Esophagus mucosa (tissue), 1 donor: ENCODE data around the gene CFAP74. TPM values are rescaled to one million over a fixed set of nuclear protein-coding genes. Genes with fewer than 3 reads are reported as not detected.

Experiments
- ATAC-seq: fragments of 200-7000 bp; cut with Tn5 transposase; one replicate; pipeline ENCODE4 v1.9.1; 2020
- total RNA-seq: library from RNA; stranded (reverse); gene quantifications from one replicate; pipeline ENCODE4 v1.2.4, GENCODE V29; 2023
- donor health status: DM: yes; HTN: yes; CAD: no.

The CFAP74 gene
- total RNA-seq, 1 donor from 2014 or later, result not detected

DNA sequence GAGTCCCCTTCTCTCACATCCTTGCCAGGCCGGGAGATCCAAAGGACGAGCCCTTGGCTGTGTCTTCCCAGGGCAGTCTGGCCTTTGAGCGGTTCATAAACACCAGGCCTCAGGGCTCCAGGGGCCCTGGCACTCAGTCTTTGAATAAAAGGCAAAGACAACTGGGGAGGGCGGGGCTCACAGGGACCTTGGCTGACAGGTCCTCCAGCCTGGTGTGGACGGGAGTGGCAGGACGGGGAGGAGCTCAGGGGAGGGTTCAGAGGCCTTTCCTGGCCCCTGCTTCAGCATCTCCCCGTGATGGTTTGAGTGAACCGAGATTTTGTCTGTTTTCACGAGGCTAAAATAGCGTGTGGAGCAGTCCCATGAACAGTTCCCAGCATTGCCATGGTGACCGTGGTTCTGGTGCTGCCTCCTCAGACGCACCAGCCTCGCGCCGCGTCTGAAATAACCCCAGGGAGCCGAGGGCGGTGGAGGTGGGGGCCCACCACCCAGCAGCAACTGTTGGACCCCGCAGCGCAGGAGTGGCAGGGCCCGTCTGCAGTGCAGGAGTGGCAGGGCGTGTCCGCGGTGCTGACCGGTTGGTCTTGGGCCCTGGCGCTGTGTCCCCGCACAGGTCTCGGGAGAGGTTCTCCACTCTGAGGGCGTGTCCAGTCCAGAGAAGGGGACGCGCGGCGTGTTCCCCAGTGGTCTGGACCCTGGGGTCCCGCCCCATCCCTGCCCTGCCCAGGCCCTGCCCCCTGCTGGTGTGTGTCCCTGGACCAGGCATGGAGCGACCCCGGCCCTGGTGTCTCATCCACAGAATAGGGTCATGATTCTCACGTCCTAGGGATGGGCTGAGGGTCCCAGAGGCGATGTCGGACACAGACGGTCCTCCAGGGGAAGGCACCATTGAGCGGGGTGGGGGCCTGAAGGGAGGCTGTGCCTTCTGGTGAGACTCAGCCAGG lies 39.5 kb upstream of the CFAP74 start:
- peak; percentile 29 for ATAC-seq

DNA sequence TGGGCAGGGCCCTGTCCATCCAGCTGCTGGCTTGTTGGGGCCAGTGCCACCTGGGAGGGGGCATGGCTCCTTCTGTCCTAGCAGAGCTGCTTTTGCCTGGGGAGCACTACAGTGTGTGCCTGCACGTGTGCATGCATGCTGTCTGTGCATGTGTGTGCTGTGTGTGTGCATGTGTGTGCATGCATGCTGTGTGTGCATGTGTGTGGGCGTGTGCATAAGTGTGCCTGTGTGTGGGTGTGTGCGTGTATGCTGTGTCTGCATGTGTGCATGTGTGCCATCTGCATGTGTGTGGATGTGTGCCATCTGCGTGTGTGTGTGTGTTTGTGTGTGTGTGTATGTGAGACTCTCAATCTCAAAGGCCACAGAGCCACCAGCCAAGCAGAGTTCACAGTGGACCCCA lies 38.3 kb upstream of the CFAP74 start:
- ATAC-seq, result no peak

DNA sequence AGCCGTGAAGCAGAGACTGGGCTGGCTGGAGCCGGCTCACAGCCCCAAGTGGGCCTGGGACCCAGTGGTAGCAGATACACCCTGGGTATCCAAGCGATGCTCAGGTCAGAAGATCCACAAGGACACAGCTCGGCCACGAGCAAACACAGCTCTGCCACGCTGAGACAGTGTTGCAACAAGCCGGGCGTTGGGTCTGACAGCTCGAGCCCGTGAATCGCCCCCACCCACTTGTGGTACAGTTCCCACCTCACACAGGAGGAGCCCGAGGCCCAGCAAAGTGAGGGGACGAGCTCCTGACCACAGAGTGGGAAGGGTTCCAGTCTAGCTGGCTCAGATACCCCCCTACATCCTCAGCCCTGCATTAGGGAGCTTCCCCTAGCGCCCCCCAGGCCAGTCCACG lies 37.7 kb upstream of the CFAP74 start:
- no peak for ATAC-seq

DNA sequence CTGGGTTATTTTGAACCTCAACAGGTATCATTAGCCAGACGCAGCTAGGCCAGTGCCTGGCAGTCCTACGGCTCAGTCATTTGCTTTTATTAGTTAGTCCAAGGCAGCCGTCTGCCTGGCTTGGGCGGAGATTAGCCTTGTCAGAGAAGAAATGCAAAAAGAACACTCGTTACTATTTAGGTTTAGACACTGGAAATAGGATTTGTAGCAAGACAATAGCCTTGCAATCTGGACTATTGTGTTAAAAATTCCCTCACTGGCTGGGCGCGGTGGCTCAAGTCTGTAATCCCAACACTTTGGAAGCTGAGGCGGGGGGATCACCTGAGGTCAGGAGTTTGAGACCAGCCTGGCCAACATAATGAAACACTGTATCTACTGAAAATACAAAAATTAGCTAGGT lies 35.7 kb upstream of the CFAP74 start:
- ATAC-seq, result no peak

DNA sequence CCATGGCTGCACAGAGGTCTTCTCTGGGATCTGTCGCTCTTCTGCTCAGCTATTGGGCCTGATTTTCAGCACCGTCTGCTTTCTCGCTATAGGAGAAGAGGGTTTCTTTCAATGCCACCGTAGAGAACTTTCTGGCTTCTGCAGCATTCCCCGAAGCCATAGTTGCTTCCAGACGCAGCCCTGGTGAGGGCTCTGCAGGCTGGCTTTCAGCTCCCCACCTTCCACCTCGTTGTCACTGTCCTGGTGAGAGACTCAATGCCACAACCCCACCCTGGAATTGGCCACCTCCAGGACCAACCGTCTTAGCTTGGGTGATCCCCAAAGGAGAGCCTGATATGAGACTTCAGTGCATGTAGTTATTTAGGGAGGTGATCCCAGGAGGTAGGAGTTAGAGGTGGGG lies 34.6 kb upstream of the CFAP74 start:
- ATAC-seq, result no peak

DNA sequence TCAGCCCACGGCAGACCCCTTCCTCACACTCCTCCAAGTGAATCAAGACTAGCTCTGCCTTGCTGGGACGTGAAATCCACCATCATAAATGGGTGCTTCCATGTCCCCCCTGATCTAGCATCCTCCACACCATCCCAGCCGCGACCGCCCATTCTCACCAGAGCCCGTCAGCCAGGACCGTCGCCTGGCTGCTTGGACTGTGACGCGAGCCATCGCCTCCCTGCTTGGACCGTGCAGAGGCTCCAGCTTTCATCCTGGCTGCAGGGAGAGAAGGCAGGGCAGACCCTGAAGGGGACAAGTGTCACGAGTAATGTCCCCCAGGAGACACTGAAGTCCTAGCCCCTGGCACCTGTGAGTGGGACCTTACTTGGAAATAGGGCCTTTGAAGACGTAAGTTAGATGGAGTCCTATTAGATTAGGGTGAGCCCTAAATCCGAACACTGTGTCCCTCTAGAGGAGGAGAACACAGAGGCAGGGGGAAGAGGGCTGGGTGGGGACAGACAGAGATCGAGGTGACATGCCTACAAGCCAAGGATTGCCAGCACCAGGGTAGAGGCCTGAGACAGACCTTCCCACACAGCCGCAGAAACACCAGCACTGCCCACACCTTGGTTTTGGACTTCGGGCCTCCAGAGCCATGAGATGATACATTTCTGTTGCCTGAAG lies 33.9 kb upstream of the CFAP74 start:
- ATAC-seq, result no peak

DNA sequence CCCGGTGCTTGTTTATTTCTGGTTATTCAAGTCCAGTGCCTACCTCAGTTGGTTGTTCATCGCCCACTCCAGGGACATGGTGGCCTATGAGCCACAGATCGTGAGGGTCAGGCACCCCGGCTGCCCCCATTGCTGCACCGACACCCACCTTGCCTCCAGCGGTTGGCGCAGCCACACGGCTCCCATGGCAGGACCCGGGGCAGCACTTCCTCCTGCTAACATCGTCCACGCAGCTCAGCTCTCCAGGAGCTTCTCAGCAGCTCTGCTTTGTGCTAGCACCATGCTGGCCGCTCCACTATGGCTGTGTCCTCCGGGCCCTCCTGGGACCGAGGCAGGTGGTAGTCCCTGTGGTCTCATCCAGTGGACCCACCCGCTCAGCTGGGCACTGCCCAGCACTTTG lies 32.7 kb upstream of the CFAP74 start:
- ATAC-seq, result no peak

DNA sequence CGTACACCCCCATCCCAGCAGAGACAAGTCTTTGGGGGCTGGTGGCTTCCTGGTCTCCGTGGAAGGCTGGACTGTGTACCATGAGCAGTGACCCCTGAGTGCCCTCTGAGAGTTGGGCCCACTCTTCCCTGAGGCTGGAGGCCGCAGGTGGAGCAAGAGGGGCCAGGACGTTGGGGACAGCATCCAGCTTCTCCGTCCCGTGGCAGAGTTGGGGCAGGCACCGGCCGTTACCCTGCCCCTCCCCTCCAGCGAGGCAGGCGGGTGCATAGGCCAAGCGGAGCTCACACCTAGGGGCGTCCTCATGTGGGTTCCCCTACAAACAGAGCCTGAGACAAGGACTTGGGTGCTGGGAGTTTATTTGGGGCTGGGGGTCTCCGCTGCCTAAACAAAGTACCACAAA lies 29.6 kb upstream of the CFAP74 start:
- no peak for ATAC-seq

DNA sequence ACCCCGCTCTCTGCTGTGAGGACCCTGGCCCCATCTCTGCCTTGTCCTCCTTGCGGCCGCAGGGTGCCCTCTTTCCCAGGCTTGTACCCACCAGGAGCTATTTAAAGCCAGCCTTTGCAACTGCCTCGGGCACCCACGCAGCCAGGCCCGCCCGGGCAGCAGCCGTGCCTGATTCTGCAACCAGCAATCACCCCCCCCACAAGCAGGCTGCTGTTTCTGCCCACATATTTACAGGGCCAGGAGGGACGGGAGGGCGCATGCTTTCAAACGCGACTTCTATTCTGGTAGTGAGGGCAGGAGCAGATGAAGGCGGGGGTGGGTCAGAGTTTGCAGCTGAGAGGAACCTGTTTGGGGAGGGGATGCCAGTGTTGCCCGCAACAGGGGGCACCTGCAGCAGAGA lies 29.2 kb upstream of the CFAP74 start:
- ATAC-seq, result no peak

DNA sequence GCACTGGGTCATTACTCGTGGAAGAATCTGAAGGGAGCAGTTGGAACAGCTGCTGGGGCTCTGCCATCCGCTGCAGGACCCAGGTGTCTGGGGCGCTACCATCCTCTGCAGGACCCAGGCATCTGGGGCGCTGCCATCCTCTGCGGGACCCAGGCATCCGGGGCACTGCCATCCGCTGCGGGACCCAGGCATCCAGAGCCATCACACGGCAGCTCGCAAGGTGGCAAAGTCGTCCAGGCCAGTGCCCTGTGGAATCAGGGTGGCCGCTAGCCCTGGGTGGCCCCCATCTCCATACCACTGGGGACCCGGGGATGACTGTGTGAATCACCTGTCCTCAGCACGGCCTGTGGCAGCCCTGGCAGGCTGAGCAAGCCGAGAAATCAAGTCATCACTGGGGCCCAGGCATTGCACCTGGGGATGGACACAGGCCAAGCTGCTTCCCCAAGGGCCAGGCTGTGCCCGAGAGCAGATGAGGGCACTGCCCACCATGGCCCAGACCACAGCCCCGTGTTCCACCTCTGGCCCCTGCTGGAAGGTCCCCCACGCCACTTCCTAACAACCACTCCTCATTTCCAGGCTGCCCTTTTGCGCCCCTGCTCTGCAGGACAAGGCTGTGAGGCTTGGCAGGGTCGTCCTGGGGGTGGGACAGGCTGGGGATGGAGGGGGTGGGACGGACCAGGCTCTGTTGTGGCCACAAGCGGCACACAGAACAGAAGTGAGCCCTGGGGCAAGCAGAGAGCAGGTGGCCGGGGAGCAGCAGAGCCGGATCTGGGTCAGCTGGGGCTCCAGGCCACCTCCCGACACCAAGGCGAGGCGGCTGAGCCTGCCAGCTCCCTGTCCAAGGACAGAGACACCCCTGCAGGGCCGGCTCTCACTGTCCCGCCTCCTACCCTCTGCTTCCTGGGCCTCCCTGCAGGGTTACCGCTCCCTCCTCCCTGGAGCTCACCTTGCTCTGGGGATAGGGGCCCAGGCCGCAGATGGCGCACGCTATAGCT lies 28.3 kb upstream of the CFAP74 start:
- ATAC-seq, result peak; percentile 18

DNA sequence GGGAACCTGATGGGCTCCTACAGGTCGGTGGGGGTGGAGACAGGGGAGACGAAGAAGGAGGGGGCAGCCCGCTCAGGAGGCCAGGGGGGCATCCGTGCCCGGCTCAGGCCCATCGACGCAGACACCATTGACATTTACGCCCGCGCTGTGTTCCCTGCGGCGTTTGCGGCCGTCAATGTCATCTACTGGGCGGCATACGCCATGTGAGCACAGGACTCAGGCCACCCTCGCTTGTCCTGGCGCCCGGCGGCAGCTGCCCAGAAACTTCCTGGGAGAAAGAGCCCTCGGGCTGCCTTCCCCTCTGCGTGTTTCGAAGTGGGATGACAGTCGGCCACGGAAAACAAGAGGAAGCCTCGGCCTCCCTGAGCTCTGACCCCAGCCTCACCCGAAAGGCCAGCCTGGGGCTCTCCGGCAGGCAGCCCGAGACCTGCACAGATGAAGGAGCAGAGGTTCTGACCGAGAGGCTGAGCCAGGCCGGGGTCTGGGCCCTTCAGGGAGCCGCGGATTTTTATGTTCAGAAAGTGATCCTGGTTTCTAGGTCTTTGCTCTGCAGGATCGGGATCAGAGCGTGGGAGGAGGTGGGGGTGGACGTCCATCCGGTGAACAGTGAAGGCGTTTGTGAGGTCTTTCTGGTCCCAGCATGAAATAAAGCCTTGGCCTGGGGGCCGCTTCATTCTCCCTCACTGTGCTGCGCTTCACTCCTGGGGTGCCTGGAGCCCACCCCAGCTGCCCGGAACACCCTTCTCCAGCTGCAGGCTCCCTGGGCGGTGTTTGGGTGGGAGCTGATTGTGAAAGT lies 26.7 kb upstream of the CFAP74 start:
- ATAC-seq, result no peak

DNA sequence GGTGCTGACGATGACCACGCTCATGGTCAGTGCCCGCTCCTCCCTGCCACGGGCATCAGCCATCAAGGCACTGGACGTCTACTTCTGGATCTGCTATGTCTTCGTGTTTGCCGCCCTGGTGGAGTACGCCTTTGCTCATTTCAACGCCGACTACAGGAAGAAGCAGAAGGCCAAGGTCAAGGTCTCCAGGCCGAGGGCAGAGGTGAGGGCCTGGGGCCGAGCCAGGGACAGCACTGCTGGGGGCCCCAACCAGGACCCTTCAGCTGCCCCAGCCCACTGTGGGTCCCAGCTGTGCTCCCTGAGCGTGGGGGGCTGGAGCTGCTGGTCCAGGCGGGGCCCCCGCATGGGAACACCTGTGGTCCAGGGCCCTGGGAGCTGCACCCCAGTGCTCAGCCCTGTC lies 26.0 kb upstream of the CFAP74 start:
- no peak for ATAC-seq

DNA sequence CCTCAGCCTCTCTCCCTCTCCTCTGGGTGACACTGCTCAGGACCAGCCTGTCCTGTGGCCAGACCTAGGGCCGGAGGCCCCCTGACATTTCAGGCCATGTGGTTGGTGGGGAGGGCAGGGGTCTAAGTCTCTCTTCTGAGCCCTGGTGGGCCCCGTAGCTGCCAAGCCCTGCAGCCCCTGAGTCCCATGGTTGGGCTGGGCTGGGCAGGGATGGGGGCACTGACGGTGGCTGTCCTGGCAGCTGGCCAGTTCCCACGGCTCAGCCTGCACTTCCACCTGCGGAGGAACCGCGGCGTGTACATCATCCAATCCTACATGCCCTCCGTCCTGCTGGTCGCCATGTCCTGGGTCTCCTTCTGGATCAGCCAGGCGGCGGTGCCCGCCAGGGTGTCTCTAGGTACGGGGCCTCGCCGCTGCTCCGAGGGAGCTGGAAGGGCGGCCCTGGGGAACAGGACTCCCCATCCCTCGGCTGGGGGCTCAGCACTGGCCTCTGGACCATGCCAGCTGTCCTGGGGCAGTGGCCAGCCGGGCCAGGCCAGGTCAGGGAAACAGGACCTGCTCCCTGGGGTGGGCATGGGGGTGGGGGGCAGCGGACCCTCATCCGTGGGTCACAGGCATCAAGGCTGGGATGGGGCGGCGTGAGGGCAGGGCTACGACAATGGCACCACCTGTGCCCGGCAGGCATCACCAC lies 25.4 kb upstream of the CFAP74 start:
- ATAC-seq, result no peak

DNA sequence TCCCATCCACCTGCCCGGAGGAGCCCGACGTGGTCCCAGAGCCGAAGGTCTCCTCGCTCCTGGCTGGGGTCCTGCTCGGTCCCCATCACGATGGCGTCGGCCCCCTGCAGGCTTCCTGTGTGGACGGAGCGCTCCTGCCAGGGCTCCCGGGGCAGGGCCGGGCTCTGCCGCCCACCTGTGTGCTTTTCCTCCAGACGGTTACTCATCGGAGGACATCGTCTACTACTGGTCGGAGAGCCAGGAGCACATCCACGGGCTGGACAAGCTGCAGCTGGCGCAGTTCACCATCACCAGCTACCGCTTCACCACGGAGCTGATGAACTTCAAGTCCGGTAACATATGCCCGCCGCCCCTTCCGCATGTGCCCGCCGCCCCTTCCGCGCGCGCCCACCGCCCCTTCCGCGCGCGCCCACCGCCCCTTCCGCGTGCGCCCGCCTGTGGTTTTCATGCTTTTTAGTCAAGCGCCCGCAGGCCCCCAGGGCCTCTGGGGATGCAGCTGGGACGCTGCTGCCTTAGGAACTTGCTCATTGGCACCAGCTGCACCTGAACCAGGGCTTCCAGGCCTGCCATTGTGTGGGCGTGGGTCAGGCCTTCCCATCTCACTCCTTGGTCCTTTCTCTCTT lies 24.5 kb upstream of the CFAP74 start:
- no peak for ATAC-seq

DNA sequence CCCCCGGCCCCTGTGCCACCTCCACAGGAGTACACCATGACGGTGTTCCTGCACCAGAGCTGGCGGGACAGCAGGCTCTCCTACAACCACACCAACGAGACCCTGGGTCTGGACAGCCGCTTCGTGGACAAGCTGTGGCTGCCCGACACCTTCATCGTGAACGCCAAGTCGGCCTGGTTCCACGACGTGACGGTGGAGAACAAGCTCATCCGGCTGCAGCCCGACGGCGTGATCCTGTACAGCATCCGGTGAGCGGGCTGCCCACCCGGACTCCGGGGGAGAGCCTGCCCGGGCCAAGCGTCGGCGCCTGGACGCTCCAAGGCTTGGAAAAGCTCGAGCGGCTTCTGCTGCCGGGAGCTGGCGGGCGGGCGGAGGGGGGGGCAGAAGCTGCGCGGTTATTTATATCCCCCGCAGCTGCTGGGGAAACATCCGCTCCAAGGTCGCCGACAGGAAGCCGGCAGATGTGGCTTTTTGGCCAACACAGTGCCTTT lies 21.9 kb upstream of the CFAP74 start:
- no peak for ATAC-seq

DNA sequence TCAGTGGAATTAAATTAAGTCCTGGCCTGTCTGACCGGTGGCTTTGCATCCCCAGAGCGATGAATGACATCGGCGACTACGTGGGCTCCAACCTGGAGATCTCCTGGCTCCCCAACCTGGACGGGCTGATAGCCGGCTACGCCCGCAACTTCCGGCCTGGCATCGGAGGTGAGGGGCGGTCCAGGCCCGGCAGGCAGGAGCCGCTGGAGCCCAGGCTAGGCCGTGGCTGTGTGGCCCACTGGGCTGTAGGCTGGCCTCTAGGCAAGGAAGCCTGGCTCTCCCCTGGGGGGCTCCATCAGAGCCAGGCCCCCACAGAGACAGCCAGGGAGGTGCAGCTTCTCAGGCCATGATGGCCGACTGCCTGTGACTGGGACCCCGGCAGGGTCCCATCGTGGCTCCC lies 21.3 kb upstream of the CFAP74 start:
- no peak for ATAC-seq

DNA sequence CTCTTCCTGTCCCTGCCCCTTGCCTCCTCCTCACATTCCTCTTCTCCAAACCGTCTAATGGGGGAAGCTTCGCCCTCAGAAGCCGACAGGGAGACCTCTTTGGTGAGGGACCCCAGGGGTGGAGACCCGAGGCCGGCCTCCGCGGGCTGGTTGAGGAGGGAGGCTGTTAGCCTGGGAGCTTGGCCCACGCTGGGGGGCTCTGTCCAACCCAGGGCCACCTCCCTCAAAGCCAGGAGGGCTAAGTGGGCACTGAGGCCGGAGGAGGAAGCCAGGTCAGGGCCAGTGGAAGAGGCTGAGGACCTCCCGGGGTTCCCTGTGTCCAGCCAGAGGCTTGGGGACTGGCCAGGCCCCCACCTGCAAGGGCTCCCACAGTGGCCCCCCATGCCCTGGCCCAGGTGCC lies 20.9 kb upstream of the CFAP74 start:
- no peak for ATAC-seq

DNA sequence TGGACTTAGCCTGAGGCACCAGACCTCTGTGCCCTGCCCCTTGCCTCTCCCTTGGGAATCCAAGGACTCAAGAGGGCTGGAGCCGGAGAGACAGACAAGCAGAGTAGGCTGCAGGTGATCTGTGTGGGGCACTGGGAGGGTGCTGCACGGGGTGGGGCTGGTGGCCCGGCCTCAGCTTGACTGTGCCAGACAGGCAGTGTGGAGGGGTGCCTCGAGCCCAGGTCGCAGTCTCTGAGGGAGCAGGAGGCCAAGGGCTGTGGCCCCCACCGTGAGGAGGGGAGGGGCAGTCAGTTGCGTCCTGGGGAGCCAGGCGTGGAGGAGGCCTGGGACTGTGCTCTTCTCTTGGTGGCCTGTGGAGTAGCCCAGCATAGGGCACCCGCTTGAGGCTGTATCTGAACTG lies 19.6 kb upstream of the CFAP74 start:
- ATAC-seq, result no peak

DNA sequence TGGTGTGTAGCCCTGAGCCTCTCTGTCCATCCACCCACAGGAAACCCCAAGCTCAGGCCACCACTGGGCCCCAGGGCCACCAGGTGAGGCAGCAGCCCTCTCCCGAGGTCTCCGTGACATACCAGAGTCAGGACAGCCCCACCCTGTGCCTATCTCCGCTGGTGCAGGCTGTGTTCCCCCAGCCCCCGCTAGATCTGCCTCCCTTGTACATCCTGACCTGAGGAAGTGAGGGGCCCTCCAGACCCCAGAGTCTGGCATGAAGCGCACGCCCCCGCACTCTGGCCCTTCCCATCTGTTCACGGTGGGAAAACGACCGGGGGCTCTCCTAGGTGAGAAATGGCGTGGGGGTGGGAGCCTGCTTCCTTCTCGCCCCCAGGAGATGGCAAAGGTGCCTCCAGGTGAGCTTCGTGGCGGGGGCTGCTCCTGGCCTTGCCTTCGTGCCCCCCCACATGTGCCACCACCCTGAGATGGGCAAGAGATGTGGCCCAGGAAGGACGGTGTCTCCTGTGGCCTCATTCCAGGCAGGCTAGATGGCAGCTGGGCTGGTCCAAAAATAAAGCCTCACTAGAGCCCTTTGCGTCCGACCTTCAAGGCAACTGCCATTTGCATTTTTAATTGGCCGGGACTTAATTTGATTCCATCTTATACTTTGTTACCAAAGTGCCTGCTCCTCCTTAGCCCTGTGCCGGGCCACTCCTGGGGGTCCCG lies 18.6 kb upstream of the CFAP74 start:
- ATAC-seq, result no peak

DNA sequence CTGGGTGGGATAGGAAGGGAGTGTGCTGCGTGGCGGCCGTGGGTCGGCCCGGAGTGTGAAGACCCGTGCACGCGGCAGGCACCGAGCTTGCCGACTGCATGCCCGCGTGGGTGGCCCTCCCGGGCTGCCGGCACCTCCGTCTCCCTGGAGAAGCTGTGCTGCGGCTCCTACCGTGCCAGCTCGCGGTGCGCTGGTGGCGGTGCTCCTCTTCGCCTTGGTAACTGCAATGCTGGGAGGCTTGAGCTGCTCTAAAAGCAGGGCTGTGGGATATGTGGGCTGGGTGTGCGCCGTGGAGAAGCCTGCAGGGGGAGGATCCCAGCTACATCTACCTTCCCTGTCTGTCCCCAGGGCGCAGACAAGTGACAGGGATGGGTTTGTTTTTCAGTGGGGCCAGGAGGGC lies 18.0 kb upstream of the CFAP74 start:
- no peak for ATAC-seq
